GM18907 (cell line): ENCODE data around the gene DACT2.
"Not testable (repeated sequence)": the region's sequence is repeated elsewhere in the genome, so short reads cannot be mapped to it uniquely, and the experiment has no call there.

Experiments used
- ATAC-seq: cut with Tn5 transposase; IDR thresholded peaks from one replicate; pipeline ENCODE4 v1.9.1; 2021; ENCODE audit warnings: mild to moderate bottlenecking, moderate library complexity; ENCODE audit not compliant: unreplicated experiment

The DACT2 gene, protein sequence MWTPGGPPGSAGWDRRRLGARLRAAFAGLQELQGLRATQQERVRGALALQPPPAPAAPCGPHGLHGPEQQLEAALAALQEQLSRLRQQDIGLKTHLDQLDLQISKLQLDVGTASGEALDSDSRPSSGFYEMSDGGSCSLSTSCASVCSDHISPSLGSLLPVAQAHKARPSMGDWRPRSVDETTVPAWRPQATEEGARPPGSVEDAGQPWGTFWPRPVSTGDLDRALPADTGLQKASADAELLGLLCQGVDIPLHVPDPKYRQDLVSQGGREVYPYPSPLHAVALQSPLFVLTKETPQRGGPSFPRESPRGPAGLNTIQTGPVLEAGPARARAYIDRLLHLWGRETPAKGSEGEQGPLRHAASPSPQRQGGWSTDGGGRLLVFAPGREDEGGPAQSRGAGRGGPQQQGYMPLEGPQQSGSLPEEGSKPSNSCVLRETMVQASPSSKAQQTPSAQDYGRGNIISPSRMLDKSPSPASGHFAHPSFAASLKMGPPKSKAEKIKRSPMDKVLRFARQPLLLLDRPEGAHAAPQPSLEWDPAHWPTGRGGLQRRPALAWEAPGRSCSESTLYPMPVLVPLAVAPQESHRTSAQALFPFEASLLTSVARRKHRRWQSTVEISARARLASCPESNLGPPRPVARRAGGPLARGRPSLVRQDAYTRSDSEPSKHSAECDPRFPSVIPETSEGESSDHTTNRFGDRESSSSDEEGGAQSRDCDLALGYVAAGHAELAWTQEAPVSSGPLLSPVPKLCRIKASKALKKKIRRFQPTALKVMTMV

DNA sequence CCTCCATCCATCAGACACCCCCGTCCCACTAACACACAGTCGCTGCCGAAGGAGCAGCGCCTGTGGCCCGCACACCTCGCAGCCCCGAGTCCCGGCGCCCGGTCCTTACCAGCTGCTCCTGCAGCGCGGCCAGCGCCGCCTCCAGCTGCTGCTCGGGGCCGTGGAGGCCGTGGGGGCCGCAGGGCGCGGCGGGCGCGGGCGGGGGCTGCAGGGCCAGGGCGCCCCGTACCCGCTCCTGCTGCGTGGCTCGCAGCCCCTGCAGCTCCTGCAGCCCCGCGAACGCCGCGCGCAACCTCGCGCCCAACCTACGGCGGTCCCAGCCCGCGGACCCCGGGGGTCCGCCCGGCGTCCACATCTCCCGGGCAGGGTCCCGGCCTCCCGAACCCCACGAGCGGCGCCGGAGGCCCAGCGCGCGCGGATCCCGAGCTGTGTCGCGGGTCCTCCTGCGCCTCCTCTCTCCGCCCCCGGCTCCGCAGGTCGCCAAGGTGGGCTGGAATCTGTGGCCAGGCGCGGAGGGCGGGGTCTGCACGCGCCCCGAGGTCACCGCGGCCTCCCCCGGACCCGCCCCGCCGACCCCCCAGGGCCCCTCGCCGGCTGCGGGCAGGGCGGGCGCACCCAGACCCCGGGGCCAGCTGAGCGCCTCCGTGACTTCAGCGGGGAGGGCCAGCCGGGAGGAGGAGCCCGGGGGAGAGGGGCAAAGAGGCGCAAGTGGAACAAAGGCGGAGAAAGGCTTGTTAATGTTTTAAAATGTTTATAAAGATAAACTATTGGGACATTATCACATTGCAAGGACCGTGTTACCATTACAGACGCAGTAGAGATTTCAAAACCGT, at the start of gene DACT2:
Gene DACT2 (minus strand): TSS at position 499 of the 833 bp plus-strand sequence. CDS start 144 bp downstream, at position 355.
- ATAC-seq, result no peak

DNA sequence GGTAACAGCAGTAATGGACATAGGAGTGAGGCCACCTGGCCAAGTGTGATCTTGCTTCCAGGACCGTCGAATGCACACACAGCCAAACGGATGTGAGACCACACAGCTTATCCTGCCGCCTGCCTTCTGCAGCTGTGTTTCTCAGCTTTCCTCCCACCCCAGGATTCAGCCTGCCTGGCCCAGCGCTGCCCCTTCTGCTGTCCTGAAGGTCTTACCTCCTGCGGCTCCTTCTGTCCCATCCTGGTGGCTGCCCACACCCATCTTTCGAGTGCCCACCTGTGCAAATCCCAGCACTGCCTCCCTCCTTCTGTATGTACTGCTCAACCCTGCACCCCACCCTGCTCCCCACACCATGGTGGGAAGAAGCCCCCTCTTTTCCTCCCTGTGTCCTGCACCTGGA, 49.4 kb upstream of the DACT2 start:
- no peak for ATAC-seq

GRCh38 chr6:168368066-168368820, 48.7 kb upstream of the DACT2 start:
- ATAC-seq, result no peak

DNA sequence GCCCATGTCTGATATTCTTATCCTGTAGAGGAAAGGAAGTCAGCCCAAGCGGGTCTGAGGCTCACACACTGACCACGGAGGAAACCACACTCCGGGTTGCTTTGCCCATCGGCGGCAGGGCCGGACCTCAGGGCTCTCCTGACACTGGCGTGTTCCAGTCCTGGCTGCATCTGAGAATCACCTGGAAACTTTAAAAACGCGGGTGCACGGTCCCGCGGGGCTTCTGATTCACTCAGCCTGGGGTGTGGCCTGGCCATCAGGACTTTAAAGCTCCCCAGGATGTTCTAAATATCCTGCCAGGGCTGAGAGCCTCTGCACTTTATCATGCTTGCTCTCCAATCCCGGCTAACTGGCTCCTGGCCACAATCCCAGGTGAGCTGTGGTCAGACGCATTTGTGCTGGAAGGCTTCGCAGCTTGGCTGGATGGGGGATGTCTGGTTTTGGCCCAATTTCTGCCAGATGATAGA, 47.7 kb upstream of the DACT2 start:
- ATAC-seq, result no peak

DNA sequence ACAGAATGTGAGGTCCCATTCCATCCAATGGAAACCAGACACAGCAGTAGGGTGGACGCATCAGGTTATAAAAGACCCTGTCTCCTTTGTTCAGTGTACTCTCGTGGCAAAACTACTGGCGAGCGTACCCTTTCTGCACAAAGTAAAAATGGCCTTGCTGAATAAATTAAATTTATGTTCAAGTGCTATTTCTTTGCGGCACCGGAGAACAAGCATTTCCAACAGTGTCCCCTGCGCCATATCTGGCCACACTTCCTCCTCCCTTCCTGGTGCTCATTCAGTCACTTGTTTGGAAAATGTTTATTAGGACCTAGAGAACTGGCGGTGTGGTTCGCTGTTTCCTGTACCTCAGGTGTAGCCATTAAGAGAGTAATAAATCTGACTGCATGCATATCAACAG, 46.9 kb upstream of the DACT2 start:
- no peak for ATAC-seq

DNA sequence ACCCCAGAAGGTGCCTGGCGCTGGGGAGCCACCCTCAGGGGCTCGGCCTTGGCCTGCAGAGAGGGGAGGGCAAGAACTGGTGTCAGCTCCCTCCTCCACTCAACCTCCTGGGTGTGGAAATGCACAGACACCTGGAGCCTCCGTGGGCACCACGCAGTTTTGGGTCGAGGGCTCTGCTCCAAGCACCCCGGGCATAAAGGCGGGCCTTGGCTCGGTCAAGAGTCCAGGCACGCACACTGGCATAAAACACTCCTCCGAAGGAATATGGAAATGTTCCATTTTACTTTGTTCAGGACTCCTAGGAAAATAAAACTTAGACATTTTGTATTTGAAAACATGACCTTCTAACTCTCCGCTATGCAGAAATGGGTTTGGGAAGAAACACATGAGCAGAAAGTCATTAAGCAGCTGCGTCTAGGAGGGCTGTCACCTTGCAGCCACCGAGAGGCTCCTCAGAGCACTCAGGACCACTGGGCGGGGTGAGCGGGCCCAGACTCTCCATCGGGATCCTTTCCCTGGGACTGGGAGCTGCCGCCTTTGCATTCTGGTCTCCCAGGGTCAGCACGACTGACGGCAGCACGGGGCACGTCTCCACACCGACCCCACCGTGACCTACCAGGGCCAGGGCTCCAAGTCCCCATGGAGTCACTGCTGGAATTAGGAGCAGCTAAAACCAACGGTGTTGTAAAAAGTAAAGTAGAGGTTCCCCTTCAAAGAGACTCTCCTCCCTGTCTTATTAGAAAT, 46.0 kb upstream of the DACT2 start:
- ATAC-seq, result no peak

DNA sequence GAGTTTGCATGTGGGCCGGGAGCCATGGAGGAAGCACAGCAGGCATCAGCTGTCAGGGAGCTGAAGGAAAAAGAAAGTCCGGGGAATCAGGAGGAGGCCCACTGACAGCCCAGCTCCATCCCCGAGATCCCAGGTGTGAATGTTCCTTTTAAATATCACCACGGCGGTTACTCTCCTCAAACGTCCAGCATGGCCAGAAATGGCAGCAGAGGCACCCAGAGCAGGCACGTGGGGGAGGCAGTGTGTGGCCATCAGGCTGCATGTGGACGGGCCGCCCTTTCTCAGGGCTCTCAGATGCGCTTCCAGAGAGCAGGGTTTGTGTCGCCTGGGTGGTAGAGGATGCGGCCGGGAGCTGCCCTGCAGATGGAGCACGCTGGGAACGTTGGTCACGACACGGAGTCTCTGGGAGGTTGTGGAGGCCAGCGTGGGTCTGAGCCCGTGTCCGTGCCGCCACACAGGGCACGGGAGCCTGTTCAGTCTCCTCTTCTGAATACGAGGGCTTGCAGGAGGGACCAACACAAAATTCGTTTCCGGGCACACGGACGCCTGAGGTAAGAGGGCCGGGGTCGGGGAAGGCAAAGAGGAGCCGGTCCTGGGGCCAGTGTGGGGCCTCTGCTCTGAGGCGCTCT, 45.3 kb upstream of the DACT2 start:
- ATAC-seq, result no peak

GRCh38 chr6:168363811-168364792, 44.5 kb upstream of the DACT2 start:
- no peak for ATAC-seq

- ATAC-seq, result no peak
These were observed 43.7 kb upstream of the DACT2 start for GRCh38 chr6:168363302-168363701.

DNA sequence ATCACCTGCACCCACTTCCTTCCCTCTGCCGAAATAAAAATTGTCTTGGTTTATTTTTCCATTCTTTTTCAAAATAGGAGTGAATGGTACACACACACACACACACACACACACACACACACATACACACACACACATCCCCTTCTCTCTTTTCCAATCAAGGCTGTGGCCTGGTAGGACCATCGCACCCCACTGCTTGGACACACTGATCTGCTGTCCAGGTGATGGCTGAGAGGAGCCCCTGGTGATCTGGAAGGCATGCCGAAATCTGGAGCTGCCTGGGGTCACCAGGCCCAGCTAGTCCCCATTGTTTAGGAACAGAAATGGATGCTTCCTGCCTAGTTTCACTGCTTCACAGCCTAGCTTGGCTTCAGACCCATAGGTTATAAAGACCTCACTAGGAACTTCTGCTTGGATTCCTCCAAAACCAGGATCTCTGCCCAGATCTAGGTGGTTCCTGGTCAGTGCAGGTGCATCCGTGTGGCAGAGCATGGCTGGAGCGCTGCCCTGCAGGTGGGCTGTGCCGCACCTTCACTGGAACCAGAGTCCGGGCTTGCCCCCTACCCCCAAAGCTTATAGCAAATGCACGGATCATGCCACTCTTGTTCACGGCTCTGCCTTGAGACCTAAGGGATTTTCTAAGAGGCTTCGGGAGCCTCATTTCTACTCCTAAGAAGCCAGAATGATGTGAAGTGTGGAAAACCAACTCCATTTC, 42.9 kb upstream of the DACT2 start:
- ATAC-seq, result no peak

GRCh38 chr6:168361766-168362165, 42.2 kb upstream of the DACT2 start:
- no peak for ATAC-seq

GRCh38 chr6:168359794-168360193, 40.2 kb upstream of the DACT2 start:
- ATAC-seq, result no peak

- no peak for ATAC-seq
These were observed 39.4 kb upstream of the DACT2 start for GRCh38 chr6:168358842-168359420.

DNA sequence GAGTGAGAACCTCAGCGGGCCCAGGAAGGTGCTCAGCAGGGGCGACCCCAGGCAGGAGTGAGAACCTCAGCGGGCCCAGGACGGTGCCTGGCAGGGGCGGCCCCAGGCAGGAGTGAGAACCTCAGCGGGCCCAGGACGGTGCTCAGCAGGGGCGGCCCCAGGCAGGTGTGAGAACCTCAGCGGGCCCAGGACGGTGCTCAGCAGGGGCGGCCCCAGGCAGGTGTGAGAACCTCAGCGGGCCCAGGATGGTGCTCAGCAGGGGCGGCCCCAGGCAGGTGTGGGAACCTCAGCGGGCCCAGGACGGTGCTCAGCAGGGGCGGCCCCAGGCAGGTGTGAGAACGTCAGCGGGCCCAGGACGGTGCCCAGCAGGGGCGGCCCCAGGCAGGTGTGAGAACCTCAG, 37.3 kb upstream of the DACT2 start:
- not testable (repeated sequence) for ATAC-seq

DNA sequence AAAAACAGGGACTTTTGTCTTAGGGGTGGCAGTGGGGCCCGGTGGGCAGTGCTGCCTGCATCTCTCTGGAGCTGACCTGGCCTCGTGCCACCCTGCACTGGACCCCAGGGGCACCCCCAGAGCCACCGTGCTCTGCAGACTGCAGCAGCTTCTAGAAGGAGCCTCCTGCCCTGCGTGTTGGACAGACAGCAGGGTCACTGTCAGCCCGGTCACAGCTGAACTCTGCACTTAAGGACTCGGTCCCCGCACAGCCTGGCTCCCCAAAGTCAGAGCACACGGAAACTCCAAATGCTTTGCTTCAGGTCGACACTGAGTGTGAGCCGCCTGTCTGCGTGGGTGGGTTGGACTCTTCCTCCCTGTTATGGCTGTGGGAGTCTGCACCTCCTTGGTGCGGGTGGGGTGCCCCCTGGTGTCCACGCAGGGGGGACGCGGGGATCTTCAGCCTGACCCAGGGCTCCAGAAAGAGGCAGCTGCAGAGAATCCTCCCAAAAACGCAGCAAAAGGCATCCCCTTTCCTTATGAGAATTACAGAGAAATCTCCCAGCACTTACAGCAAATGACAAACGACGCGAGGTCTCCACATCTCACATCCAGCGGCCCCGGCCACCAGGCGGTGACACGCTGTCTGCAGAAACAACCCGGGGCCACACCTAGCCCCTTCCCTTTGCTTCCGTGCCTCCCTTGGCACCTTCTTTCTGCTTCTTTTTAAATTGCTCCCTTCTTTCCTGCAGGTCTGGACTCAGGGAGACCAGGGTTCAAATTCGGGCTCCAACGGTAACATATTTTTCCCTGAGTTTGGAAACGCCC, 36.3 kb upstream of the DACT2 start:
- no peak for ATAC-seq

- no peak for ATAC-seq
These were observed 34.8 kb upstream of the DACT2 start for GRCh38 chr6:168354338-168354737.
